ENCODE measurements around the gene KDM1A. TPM values are rescaled to one million over a fixed set of nuclear protein-coding genes. Genes with fewer than 3 reads are reported as not detected.

The KDM1A gene
- total RNA-seq, 1 experiment from 2014 or later = 204 TPM

- no peak overlapping the region for H3K14ac ChIP-seq (ENCODE audit: insufficient read depth, low read length)
- no peak overlapping the region for H2BK20ac ChIP-seq (ENCODE audit: low read depth, low read length, poor library complexity, severe bottlenecking)
- Mint-ChIP-seq H3K27ac (no peak overlapping the region), H3K4me1 (peaks cover 0 to 14% of the 10 kb centered on the region in 2 experiments; a peak in 3 of 4 replicates), H3K27me3 (ENCODE audit: low read depth) (no peaks in the 10 kb centered on the region), H3K9me3 (no peaks in the 10 kb centered on the region), H3K4me3 (no peak overlapping the region), H3K36me3 (ENCODE audit: insufficient read depth in 1 of 3, low read depth in 3 of 3) (peaks cover 4 to 32% (median 30%) of the 10 kb centered on the region in 3 experiments; a peak in 5 of 7 replicates)
- no peak overlapping the region for H2BK15ac ChIP-seq (ENCODE audit: low read depth, low read length)
- peaks cover 3% of the 10 kb centered on the region; the same call in 1 of the 2 replicates for H3K4me1 ChIP-seq (ENCODE audit: insufficient read depth, low read length)
- no peak overlapping the region for H2AFZ ChIP-seq (ENCODE audit: low read length)
- H3K79me1 ChIP-seq (ENCODE audit: insufficient read depth, low read depth, low read length, poor library complexity, severe bottlenecking) = peaks cover 11% of the 10 kb centered on the region
- no peak overlapping the region for H4K91ac ChIP-seq (ENCODE audit: insufficient read length, low read depth, low read length)
- H3K27ac ChIP-seq (ENCODE audit: insufficient read length, low read depth, low read length) = no peak overlapping the region
- no peak overlapping the region for H3K4me2 ChIP-seq (ENCODE audit: insufficient read depth, insufficient read length, low read length)
- no peaks in the 10 kb centered on the region for H4K20me1 ChIP-seq (ENCODE audit: control insufficient read depth, insufficient read depth, insufficient read length)
- H3K9me3 ChIP-seq (ENCODE audit: control insufficient read depth, low read depth, low read length) = no peaks in the 10 kb centered on the region
- WGBS (ENCODE audit: extremely low coverage, insufficient read length, low lambda C conversion rate) = no CpG with 5 or more reads among the region's 4 CpGs
- H2AK5ac ChIP-seq (ENCODE audit: insufficient read length, low read length) = no peak overlapping the region
- H2BK120ac ChIP-seq (ENCODE audit: low read depth, low read length, poor library complexity, severe bottlenecking) = no peak overlapping the region
- no peak overlapping the region for H3K9ac ChIP-seq (ENCODE audit: extremely low read depth, insufficient read length, low read length)
- no peak for DNase-seq
- H2BK12ac ChIP-seq (ENCODE audit: insufficient read length, low read depth, low read length) = no peak overlapping the region
- no peaks in the 10 kb centered on the region for H3K23me2 ChIP-seq (ENCODE audit: insufficient read length, low read depth, low read length, poor library complexity, severe bottlenecking)
- no peak overlapping the region for H3T11ph ChIP-seq (ENCODE audit: low read length)
- H4K5ac ChIP-seq (ENCODE audit: insufficient read length, low read depth, low read length) = no peak overlapping the region
- H3K56ac ChIP-seq (ENCODE audit: insufficient read length, low read depth, low read length) = no peak overlapping the region
- H3K18ac ChIP-seq (ENCODE audit: insufficient read length, low read depth, low read length) = no peak overlapping the region
- H4K8ac ChIP-seq (replicated peaks; ENCODE audit: insufficient read length, low read depth, low read length) = no peak overlapping the region
- no peak overlapping the region for H3K4ac ChIP-seq (ENCODE audit: low read depth, low read length)
- TF ChIP-seq CTCF (conservative IDR thresholded peaks at IDR 0.05) = no peak
- H2BK5ac ChIP-seq (ENCODE audit: insufficient read length, low read length) = no peak overlapping the region
- H3K27me3 ChIP-seq (ENCODE audit: insufficient read depth, low read length) = no peaks in the 10 kb centered on the region
- peaks cover 7% of the 10 kb centered on the region; the same call in 1 of the 2 replicates for H3K79me2 ChIP-seq (ENCODE audit: insufficient read depth, low read length)
- no peak overlapping the region for H3K23ac ChIP-seq (ENCODE audit: insufficient read length, low read depth, low read length)
Measured at GRCh38 chr1:23108918-23109533, 89.8 kb downstream of the KDM1A start.

Measured in H9 (cell line).